Natural killer cell treated with Interleukin-12 subunit alpha and Interleukin-12 subunit beta and Interleukin-15 and Interleukin-18, amount 100 ng/mL, for 72 hours (primary cell): Measurements from ENCODE around the gene CDYL2. TPM values are rescaled to one million over a fixed set of nuclear protein-coding genes. Genes with fewer than 3 reads are reported as not detected.

Experiments
- ATAC-seq, 2 donors: fragments of 150-1000 bp; cut with Tn5 transposase in 1 of 2; sonication (Bioruptor Pico), chemical (Tn5 transposase) in 1 of 2; 2 replicates each; pipeline ENCODE4 v1.10.0; 2021
- DNase-seq: peaks from one replicate; pipeline ENCODE4 v3.0.0; 2022; ENCODE audit warnings: low spot score
- H3K27ac Mint-ChIP-seq, 2 donors: 1 replicate in 1 of 2; 2 replicates in 1 of 2; pipeline ENCODE4 v1.8.0; 2022; ENCODE audit warnings: mixed read lengths in 2 of 2, mild to moderate bottlenecking in 1 of 2, moderate library complexity in 1 of 2
- H3K27me3 Mint-ChIP-seq, 2 donors: 1 replicate in 1 of 2; 2 replicates in 1 of 2; pipeline ENCODE4 v1.8.0; 2022; ENCODE audit warnings: mixed read lengths in 2 of 2
- H3K36me3 Mint-ChIP-seq: one replicate; pipeline ENCODE4 v1.8.0; 2022; ENCODE audit warnings: mixed read lengths
- H3K4me1 Mint-ChIP-seq, 2 donors: 1 replicate in 1 of 2; 2 replicates in 1 of 2; pipeline ENCODE4 v1.8.0; 2022; ENCODE audit warnings: low read depth in 2 of 2, mixed read lengths in 2 of 2, mild to moderate bottlenecking in 1 of 2
- H3K4me3 Mint-ChIP-seq: one replicate; pipeline ENCODE4 v1.8.0; 2022; ENCODE audit warnings: mixed read lengths
- H3K9me3 Mint-ChIP-seq: 2 replicates; pipeline ENCODE4 v1.8.0; 2022; ENCODE audit warnings: mixed read lengths
- total RNA-seq, 2 donors: library from RNA; stranded (reverse); gene quantifications; one replicate each; pipeline ENCODE4 v1.2.3, GENCODE V29; 2022

CDYL2 gene
- total RNA-seq, 2 donors from 2014 or later = 15.8 to 114 TPM

DNA sequence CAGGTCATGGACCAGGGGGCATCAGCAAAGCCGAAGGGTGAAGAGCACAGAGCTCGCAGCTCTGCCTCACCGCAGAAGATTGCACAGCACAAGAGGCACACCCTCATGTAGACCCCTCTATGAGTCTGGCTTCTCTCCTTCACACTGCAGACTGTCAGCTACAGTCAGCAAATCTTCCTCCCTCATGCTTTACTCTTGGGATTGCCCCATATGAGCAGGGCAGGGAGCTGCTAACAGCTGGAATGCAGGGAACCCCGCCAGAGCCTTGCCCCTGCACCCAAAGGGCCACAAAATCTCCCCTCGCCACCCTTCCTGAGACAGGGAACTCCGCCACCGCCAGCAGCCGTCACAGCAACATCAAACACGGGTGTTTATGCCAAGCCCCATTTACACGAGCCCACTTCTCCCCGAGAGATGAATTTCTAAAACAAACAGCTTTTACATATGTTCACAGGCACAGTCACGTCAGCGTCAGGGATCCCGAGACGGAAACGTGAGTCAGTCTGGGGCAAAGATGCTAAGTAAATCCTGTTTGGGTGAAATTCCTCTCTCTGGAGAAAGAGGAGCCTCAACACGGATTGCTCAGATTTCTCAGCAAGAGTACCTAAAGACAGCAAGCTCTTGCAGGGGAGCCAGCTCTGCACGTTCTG lies 121.9 kb downstream of the CDYL2 start:
- no peak overlapping the region for H3K27ac Mint-ChIP-seq
- DNase-seq (no peak), ATAC-seq (no peak)
- H3K27me3 Mint-ChIP-seq = no peaks in the 10 kb centered on the region
- peaks cover 0 to 23% of the 10 kb centered on the region in 2 donors for H3K4me1 Mint-ChIP-seq
- H3K9me3 Mint-ChIP-seq = no peaks in the 10 kb centered on the region
- no peaks in the 10 kb centered on the region for H3K36me3 Mint-ChIP-seq
- no peak overlapping the region for H3K4me3 Mint-ChIP-seq

DNA sequence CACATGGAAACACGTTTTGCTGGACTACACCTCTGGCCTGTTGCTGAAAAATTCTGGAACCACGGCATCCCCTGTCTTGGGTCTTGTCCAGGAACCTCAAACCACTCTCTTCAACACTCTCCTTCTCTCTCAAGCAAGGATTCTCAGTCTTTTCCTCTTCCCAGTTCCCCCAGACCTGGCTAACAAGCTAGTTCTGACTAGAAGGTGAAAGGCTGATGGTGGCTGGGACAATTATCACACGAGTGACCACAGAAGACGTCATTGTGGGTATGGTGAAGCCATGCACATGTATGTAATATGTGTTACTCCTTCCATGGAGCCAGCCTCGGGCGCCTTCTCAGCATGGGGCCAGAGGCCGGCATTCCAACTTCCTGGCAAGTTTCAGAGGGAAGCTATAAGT lies 123.0 kb downstream of the CDYL2 start:
- no peaks in the 10 kb centered on the region for H3K36me3 Mint-ChIP-seq
- H3K27ac Mint-ChIP-seq = no peak overlapping the region

DNA sequence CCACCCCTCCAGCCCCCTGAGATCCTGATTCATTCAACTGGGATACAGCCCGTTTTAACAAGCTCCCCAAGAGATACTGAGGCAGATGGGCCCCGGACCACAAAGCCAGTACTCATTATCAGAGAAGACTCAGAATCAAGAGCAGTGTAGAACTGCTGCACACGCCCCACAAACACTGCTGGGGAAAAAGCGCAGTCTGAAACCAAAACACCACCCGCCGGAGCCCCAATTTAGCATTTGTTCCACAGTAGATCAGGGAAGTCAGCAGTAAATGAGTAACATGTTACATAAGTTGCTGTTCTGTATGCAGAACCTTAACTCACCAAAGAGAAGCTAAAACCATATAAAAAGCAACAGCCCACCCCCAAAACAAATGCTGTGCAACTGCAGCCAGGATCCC lies 123.6 kb downstream of the CDYL2 start:
- Mint-ChIP-seq H3K4me1 (peaks cover 0 to 17% of the 10 kb centered on the region in 2 donors), H3K36me3 (no peaks in the 10 kb centered on the region), H3K27ac (no peak overlapping the region), H3K27me3 (no peaks in the 10 kb centered on the region), H3K9me3 (no peaks in the 10 kb centered on the region), H3K4me3 (no peak overlapping the region)
- DNase-seq (no peak), ATAC-seq (no peak)

More for the DNA sequence above, 123.0 kb downstream of the CDYL2 start:
- H3K4me1 Mint-ChIP-seq = peaks cover 0 to 17% of the 10 kb centered on the region in 2 donors
- DNase-seq (no peak), ATAC-seq (no peak)
- H3K9me3 Mint-ChIP-seq = no peaks in the 10 kb centered on the region
- no peaks in the 10 kb centered on the region for H3K27me3 Mint-ChIP-seq
- no peak overlapping the region for H3K4me3 Mint-ChIP-seq

DNA sequence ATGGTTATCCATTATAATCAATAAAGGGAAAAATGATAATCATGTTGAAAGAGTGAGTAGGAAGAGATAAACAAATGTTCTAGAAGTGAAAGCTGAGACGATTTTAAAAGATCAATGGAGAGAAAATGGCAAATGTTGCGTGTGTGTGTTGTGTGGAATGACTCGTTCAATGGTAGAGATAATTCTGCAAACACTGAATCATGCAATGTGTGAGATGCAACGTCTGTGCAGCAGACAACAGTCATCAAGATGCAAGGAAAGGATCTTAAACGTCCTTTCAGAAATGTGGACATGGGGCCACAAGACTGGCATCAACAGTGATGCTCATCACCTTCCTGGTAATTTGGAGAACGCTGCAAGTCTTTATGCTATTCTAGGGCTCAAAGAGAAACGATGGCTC lies 124.4 kb downstream of the CDYL2 start:
- ATAC-seq (no peak), DNase-seq (no peak)
- Mint-ChIP-seq H3K9me3 (no peaks in the 10 kb centered on the region), H3K27ac (no peak overlapping the region), H3K4me1 (peaks cover 0 to 17% of the 10 kb centered on the region in 2 donors), H3K4me3 (no peak overlapping the region), H3K27me3 (no peaks in the 10 kb centered on the region), H3K36me3 (peaks cover 4% of the 10 kb centered on the region)

DNA sequence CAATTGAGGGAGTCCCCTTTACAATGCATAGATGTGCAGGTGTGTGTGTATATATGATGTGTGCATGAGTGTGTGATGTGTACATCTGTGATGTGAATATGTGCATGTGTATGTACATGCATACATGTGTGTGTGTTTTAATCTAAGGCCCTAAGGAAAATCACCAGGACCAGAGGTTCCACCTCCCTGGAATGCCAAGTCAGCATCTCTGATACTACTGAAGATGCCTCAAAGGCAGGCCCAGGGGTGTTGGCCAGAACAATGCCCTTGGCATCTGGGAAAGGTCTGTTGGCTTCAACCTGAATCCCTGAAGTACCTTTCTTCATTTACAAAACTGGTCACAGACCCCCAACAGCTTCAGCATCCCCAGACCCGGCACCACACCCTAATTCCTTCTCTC lies 129.5 kb downstream of the CDYL2 start:
- Mint-ChIP-seq H3K27ac (no peak overlapping the region), H3K27me3 (peaks cover 0 to 3% of the 10 kb centered on the region in 2 donors), H3K4me1 (peaks cover 0 to 13% of the 10 kb centered on the region in 2 donors), H3K4me3 (no peak overlapping the region), H3K36me3 (peaks cover 8% of the 10 kb centered on the region), H3K9me3 (no peaks in the 10 kb centered on the region)
- ATAC-seq (no peak), DNase-seq (no peak)

DNA sequence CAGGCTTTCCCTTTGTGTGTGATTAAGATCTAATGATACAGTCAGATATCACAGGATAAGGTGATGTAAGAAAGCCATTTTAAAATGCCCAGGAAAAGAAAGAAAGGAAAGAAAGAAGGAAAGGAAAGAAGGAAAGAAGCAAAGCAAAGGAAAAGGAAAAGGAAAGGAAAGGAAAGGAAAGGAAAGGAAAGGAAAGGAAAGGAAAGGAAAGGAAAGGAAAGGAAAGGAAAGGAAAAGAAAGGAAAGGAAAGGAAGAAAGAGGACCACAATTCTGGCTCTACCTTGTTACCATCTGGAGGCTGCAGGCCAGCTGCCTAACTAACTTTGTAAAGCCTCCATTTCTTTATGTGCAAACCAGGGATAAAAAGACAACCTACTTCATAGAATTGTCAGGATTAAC lies 132.0 kb downstream of the CDYL2 start:
- H3K9me3 Mint-ChIP-seq = no peaks in the 10 kb centered on the region
- peaks cover 8% of the 10 kb centered on the region for H3K36me3 Mint-ChIP-seq
- H3K27me3 Mint-ChIP-seq = peaks cover 0 to 3% of the 10 kb centered on the region in 2 donors
- no peak overlapping the region for H3K27ac Mint-ChIP-seq
- ATAC-seq = no peak
- no peak overlapping the region for H3K4me3 Mint-ChIP-seq
- peaks cover 0 to 14% of the 10 kb centered on the region in 2 donors for H3K4me1 Mint-ChIP-seq
- DNase-seq = no peak

DNA sequence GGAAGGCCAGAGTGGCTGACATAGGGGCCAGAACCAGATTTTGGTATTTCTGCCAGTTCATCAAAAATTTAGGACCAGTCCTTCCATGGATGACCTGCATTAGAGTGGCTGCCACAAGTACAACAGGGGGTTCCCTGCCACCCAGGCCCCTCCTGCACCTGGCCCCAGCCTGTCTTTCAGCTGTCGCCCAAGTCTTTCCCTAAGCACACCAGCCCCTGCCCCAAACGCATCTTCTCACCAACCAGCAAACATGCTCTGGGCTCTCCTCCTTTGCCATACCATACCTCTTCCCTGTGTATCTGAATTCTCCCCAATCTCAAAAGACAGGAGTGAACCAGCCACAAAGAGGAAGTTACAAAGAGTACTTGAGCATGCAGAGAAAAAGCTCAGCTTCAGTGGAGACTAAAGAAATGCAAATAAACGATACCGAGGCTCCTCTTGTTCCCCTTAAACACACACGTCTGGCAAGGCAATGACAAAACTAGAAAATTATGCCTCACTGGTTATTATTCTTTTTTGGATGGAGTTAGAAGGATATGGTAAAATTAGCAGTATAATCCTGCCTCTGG lies 133.0 kb downstream of the CDYL2 start:
- H3K27ac Mint-ChIP-seq = no peak overlapping the region
- no peak overlapping the region for H3K4me3 Mint-ChIP-seq
- no peak for ATAC-seq

DNA sequence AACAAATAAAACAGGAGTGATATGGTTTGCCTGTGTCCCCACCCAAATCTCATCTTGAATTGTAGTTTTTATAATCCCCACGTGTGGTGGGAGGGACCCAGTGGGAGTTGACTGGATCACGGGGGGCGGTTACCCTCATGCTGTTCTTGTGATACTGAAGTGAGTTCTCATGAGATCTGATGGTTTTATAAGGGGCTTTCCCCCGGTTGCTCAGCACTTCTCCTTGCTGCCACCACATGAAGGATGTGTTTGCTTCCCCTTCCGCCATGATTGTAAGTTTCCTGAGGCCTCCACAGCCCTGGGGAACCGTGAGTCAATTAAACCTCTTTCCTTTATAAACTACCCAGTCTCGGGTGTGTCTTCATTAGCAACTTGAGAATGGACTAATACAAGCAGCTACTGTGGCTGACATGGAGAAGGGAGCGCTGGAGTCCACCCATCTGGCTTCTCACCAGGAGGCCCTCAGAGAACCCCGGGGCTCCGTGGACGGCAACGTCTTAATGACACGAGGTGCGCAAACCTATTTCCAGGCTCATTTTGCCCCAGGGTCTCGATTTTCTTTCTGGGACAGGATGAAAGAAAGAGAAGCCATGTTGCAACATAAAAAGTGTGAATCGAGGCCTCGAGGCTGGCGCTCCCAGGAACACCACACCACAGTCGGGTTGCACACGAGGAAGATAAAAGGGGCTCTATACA lies 134.1 kb downstream of the CDYL2 start:
- Mint-ChIP-seq H3K36me3 (peaks cover 7% of the 10 kb centered on the region), H3K9me3 (no peaks in the 10 kb centered on the region), H3K4me1 (peaks cover 0 to 14% of the 10 kb centered on the region in 2 donors), H3K4me3 (no peak overlapping the region), H3K27me3 (peaks cover 0 to 3% of the 10 kb centered on the region in 2 donors), H3K27ac (no peak overlapping the region)
- no peak for DNase-seq
- peak in 1 of 2 donors; percentile 42 for ATAC-seq

More for the DNA sequence above, 133.0 kb downstream of the CDYL2 start:
- H3K27me3 Mint-ChIP-seq = peaks cover 0 to 3% of the 10 kb centered on the region in 2 donors
- H3K36me3 Mint-ChIP-seq = peaks cover 8% of the 10 kb centered on the region
- no peaks in the 10 kb centered on the region for H3K9me3 Mint-ChIP-seq
- no peak for DNase-seq
- peaks cover 0 to 14% of the 10 kb centered on the region in 2 donors for H3K4me1 Mint-ChIP-seq

DNA sequence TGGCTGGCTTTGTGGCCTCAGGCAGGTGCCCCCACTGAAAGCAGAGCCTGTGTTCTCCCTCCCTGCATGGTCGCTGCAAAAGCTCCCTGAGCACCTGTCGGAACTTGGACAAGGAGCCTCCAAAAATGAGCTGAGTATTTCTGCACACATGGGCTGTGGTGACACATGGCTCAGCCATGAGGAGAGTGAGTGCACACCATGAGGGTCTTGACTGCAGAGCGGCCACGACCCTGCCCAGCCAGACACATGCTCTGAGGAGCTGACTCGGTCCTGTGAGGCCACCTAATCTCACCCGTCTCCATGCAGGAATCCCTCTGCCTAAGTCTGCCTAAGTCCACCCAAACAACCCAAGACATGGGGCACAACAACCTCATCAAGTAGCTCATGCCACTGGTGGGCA lies 134.7 kb downstream of the CDYL2 start:
- ATAC-seq (peak in 1 of 2 donors; percentile 54), DNase-seq (no peak)
- peaks cover 0 to 3% of the 10 kb centered on the region in 2 donors for H3K27me3 Mint-ChIP-seq
- H3K9me3 Mint-ChIP-seq = no peaks in the 10 kb centered on the region
- H3K27ac Mint-ChIP-seq = no peak overlapping the region
- no peak overlapping the region for H3K4me3 Mint-ChIP-seq
- peaks cover 0 to 14% of the 10 kb centered on the region in 2 donors for H3K4me1 Mint-ChIP-seq
- peaks cover under 1% of the 10 kb centered on the region for H3K36me3 Mint-ChIP-seq

DNA sequence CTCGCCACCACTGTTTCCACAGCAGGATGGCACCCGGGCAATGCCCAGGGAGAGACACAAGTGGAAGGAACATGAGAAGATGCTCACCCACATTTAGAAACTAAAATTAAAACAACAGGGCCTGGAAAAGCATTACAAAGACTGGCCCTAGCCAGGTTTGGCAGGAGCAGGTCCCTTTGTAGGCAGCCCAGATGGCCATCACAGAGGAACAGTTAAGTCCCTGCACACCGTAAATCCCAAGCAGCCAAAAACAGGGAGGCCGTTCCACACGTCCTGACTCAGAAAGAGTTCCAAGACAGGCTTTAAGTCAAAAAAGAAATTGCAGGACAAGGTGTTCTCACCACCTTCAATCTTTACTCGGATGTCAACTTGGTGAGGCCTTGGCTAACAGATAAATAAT lies 136.5 kb downstream of the CDYL2 start:
- DNase-seq (no peak), ATAC-seq (no peak)
- Mint-ChIP-seq H3K27me3 (no peaks in the 10 kb centered on the region), H3K4me3 (no peak overlapping the region), H3K36me3 (no peaks in the 10 kb centered on the region), H3K27ac (no peak overlapping the region), H3K9me3 (no peaks in the 10 kb centered on the region), H3K4me1 (peaks cover 0 to 14% of the 10 kb centered on the region in 2 donors)

DNA sequence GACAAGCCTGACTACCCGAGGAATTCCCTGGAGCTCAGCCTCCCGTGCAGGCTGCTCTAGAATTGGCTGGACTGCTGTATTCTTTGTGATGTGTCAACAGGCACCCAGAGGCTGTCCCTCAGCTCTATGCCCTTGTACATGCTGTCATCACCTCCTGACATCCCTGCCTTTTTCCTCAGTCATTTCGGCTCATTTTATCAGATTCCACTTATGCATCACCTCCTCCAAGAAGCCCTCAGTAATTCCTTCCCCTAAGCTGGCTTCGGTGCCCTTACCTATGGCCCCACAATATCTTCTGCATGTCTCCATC lies 137.2 kb downstream of the CDYL2 start:
- Mint-ChIP-seq H3K36me3 (no peaks in the 10 kb centered on the region), H3K4me3 (no peak overlapping the region), H3K4me1 (peaks cover 0 to 11% of the 10 kb centered on the region in 2 donors), H3K27ac (no peak overlapping the region), H3K27me3 (no peaks in the 10 kb centered on the region), H3K9me3 (no peaks in the 10 kb centered on the region)
- DNase-seq = no peak
- no peak for ATAC-seq

DNA sequence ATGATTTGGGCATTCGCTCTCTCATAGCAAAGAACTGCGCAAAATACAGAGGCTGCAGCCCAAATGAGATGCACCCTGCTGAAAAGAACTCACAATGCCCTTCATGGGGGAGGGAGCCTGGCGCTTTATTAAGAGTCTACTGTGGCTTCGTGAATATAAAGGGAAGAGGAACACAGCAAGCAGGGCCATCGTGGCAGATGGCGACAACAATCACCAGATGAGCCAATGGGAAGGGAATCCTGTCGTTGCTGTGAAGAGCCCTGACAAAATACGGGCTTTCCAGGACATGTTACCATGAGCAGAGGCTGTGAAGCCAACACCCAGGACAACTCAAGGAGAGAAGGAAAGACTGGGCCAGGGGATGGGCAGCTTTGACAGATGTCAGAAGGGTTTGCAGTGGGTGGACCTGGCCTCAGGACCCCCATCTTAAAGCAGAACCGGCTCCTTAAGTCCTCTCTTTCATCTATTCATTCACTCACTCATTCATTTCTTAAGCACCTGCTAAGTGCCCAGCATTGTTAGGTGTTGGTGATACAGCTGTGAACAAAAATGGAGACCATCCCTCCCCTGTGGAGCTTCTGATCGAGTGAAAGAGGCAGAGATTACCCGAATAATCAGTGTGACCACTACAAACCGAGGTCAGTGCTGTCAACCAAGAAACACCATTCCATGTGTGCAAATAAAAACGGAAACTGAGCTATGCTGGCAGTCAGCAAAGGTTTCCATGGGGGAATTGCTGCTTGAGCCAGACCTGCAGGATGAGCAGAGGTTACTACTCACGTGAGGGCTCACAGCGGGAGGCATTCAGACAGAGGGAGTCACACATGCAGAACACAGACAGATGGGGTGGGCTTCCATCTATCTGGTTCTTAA lies 137.8 kb downstream of the CDYL2 start:
- no peak overlapping the region for H3K27ac Mint-ChIP-seq
- no peaks in the 10 kb centered on the region for H3K9me3 Mint-ChIP-seq
- no peak overlapping the region for H3K4me3 Mint-ChIP-seq
- H3K27me3 Mint-ChIP-seq = no peaks in the 10 kb centered on the region
- ATAC-seq = no peak
- H3K36me3 Mint-ChIP-seq = peaks cover 5% of the 10 kb centered on the region
- H3K4me1 Mint-ChIP-seq = peaks cover 0 to 14% of the 10 kb centered on the region in 2 donors
- DNase-seq = no peak

DNA sequence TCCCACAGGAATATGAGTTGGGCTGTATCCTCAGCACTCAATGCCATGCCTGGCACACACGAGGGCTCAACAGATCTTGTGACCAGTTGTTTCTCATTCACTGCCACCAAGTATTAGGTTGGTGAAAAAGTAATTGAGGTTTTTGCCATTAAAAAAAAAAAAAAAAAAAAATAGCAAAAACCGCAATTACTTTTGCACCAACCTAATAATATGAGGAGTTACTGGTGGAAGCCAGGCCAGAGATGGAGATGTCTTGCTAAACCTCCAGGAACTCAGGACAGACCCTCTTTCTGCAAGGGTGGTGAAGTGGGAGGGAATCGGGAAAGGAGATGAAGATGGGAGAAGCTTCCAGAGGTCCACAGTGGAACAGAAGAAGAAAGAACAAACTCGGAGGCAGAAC lies 139.0 kb downstream of the CDYL2 start:
- Mint-ChIP-seq H3K9me3 (no peaks in the 10 kb centered on the region), H3K4me1 (peaks cover 0 to 16% of the 10 kb centered on the region in 2 donors), H3K36me3 (peaks cover 9% of the 10 kb centered on the region), H3K27ac (no peak overlapping the region), H3K4me3 (no peak overlapping the region), H3K27me3 (no peaks in the 10 kb centered on the region)
- DNase-seq (no peak), ATAC-seq (no peak)
